Measurements from ENCODE around the gene MIER2.

MIER2 gene

DNA sequence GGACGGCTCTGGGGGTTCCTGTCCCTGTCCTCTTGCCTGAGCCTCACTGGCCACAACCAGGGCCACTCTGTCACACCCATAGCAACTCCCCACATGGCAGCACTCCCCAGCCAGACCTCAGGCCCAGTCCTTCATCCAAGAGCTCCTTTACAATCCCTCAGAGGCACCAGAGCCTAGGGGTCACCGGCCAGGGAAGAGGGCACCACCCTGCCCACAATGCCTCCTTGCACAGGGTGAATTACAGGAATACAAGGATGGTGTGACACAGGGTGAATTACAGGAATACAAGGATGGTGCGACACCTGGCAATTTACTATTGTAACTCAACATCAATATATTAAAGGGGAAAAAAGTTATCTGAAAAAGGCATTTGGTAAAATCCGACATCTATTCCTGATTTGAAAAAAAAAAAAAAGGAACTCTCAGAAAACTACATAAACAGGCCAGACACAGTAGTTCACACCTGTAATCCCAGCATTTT lies 16.5 kb downstream of the MIER2 start:
- DNase-seq (ENCODE audit: low read depth): no peak

DNA sequence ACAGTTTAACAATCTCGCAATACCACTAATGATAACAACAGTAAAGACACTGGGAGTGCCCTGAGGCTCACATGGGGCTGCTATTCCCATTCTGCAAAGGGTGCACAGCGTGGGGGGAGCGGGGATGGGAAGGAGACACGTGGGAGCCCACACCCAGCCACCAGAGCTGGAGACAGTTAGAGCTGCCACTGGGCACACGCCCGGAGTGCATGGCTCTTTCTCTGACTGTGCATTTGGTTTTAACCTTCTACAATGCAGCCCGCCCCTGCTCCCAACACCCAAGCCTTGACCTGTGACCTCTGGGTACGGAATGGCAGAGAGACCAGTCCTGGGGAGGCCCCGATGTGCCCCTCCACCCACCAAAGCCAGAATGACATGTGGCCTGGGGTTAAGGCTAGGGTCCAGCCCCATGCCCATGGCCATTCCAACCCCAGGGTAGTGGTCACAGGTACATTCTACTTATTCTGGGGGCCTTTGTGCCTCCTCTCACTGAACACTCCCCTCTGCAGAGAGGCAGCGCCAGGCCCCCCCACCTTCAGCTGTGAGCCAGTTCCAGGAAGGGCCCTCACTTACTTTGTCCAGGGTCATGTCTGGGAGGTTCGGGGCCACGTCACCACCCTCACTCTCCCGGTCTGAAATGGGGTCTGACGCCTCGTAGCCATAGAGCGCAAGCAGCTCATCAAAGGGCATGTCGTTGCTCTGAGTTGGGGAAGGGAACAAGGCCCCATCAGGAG lies 17.1 kb downstream of the MIER2 start:
- no peak for DNase-seq (ENCODE audit: low read depth)

GRCh38 chr19:326871-327270 lies 17.7 kb downstream of the MIER2 start:
- no peak for DNase-seq (ENCODE audit: low read depth)

DNA sequence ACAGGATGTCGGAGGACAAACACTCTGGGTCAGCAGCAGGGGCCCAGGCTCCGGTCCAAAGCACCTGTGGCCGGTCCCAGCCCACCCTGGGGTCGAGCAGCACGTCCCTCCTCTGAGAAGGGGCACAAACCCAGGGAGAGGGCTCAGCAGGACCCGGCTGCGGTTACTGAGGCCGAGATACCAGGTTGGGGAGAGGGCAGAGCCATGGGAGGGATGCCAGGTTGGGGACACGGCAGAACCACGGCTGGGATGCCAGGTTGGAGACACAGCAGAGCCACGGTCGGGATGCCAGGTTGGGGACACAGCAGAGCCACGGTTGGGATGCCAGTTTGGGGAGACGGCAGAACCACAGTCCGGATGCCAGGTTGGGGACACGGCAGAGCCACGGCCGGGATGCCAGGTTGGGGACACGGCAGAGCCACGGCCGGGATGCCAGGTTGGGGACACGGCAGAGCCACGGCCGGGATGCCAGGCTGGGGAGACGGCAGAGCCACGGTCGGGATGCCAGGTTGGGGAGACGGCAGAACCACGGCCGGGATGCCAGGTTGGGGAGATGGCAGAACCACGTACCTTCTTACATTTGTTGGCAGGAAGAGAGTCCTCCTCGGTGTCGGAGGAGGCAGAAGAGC lies 18.5 kb downstream of the MIER2 start:
- DNase-seq (ENCODE audit: low read depth): no peak

- no peak for DNase-seq (ENCODE audit: low read depth)
Observed at GRCh38 chr19:325173-325936, 19.2 kb downstream of the MIER2 start.

- DNase-seq (ENCODE audit: low read depth): no peak
Observed at GRCh38 chr19:324716-325115, 19.9 kb downstream of the MIER2 start.

GRCh38 chr19:322616-323015 lies 22.0 kb downstream of the MIER2 start:
- DNase-seq (ENCODE audit: low read depth): no peak

GRCh38 chr19:318509-318774 lies 26.2 kb downstream of the MIER2 start:
- no peak for DNase-seq (ENCODE audit: low read depth)

DNA sequence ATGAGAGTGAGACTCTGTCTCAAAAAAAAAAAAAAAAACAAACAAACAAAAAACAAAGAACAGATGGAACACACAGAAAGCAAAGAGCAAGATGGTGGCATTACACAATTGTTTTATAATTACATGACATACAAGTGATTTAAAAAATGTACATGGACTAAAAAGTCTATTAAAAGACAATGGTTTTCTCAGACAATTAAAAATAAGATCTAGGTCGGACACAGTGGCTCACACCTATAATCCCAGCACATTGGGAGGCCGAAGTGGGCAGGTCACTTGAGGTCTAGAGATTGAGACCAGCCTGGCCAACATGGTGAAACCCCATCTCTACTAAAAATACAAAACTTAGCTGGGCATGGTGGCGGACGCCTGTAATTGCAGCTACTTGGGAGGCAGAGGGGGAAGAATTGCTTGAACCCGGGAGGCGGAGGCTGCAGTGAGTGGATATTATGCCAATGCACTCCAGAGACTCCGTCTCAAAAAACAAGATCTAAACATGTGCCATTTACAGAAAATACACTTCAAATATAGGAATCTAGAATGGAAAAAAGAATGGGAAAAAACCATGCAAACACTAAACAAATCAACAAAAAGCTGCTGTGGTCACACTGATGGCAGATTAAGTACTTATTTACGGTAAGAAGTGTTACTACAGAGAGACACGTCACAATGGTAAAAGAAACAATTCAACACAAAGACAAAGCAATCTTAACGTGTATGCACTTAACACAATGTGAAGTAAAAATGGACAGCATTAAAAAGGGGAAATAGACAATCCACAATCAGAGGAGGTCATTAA lies 26.7 kb downstream of the MIER2 start:
- DNase-seq (ENCODE audit: low read depth): no peak

- DNase-seq (ENCODE audit: low read depth): no peak
Observed at GRCh38 chr19:315811-316210, 28.8 kb downstream of the MIER2 start.

DNA sequence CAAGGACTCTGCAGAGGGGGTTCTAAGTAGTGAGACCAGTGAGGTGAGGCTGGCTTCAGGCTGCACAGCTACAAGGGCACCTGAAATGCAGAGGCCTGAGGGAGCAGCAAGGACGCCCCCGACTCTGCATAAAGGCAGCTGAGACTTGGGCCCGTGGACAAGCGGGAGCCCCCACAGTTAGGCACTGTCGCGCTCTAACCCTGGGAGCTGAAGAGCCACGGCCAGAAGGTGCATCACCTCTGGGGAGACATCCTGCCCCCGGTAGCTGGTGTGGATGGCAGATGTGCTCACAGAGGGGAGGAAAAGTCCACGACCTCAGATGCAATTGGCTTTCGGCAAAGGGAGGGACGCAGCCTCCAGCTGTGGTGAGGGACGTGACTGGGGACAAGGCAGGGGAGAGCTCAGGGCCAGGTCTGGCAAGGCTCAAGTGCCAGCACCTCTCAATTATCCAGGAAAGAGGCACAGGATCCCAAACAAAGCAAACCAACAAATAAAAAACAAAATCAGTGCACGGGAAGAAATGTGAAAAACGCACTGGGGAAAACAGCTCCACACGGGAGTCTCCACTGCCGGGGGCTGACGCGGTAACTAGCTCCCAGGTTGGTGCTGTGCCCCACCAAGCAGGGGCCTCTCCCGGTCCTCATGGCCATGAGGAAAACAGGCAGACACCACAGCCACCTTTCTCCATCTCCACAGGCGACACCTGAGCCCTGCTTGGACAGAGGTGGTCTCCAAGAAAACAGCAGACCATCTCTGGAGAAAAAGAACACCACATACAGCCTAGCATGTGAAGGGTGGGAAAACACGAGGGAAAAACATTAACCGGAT lies 30.4 kb downstream of the MIER2 start:
- DNase-seq (ENCODE audit: low read depth): no peak

DNA sequence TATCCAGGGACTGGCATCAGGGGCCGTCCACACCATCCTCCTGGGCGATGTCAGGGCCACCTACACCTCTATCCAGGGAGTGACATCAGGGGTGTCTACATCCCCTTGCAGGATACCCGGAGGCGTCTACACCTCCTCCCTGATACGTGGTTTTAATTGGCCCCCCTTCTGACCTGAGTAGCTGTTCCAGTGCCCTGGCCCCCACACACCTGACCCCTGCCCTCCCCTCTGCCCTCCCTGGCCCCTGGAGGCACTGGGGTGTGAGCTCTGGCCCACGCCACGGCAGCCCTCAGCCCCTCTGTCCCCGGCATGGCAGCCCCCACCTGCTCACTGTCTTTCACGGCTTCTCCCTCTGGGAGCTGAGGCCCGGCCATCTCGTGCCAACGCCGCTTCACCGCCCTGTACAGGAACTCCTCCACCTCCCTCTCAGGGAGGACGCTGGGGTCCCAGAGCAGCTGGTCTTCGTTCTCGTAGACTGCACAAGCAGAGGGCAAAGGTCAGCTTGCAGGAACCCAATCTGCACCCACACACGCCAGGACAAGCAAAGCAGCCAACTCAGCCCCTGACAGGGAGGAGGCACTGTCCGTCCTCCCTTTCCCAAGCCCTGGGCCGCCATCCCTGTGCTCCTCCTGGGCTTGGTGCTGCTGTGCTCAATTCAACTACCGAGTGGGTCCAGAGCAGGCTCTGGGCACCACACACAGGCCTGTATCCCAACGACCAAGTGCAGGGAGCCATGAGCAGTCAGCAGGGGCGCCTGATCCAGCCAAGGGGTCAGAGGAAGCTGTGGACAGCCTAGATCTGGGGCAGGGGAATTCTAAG lies 31.2 kb downstream of the MIER2 start:
- no peak for DNase-seq (ENCODE audit: low read depth)

GRCh38 chr19:311813-312261 lies 32.8 kb downstream of the MIER2 start:
- no peak for DNase-seq (ENCODE audit: low read depth)

GRCh38 chr19:310781-311496 lies 33.7 kb downstream of the MIER2 start:
- DNase-seq (ENCODE audit: low read depth): no peak

GRCh38 chr19:310141-310651 lies 34.4 kb downstream of the MIER2 start:
- DNase-seq (ENCODE audit: low read depth): peak; percentile 36

DNA sequence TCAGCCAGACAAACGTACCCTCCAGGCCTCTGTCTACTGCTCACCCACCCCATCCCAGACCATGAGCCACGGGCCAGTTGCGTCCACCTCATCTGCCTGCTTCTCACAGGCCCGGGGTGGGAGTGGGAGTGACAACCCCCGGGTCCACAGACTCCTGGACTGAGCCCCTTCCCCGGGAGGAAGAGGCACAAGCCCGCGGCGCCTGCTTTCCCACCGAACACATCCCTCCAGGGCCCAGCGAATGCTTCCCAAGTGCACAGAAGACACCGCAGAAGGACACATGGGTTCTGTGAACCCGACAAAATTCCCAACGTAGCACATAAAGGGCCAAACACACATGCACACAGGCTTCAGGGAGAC lies 35.4 kb downstream of the MIER2 start:
- DNase-seq (ENCODE audit: low read depth): no peak

DNA sequence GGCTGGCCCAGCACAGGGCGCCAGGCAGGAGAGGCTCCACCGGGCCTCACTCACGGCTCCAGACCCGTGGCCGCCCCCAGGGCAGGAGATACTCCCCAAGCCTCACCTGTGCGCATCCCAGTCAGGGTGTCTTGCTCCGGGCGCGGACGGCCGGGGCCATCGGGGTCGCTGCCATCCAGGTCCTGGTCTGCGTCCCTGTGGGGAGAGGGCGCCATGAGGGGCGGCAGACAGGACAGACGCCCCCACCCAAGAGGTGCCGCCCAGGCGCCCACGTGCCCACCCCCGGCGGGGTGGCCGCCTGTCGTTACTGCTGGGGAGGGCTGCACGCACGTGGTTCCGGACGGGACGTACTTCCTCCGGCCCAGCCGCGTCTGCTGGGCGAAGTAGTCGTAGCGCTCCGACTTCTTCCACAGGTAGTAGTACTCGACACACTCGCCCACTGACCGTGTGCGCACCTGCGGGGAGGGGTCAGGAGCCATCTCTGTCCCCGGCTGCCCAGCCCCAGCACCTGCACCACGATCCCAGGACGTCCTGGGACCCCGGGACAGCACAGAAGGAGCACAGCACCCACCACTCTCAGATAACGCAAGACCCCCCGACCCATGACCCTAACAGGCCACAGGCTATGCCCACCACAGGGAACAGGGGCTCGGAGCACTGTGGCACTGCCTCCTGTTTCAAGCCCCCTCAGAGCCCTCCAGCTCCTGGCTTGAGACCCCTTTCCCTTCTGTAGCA lies 36.0 kb downstream of the MIER2 start:
- DNase-seq (ENCODE audit: low read depth): no peak

- no peak for DNase-seq (ENCODE audit: low read depth)
Observed at GRCh38 chr19:307793-308420, 36.7 kb downstream of the MIER2 start.

DNA sequence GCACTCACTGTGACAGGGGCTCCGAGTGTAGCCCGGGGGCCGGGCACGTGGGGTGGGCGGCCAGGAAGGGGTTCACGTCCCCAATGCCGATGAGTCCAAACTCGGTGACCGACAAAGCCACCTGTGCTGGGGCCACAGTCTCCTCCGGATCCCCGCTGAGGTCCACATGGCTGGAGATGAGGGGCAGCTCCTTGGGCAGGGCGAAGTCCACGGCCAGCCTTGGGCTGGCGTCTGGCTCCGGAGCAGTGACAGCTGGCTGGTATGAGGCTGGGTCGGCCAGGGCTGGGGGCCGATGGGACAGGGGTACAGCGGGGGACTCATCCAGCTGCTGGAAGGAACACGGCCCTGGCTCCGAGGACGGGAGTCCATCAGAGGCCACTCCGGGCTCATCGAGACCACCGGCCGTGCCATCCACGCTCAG lies 37.5 kb downstream of the MIER2 start:
- DNase-seq (ENCODE audit: low read depth): no peak
